GM12878 (cell line): Measurements from ENCODE around the gene CRYGD. TPM values are rescaled to one million over a fixed set of nuclear protein-coding genes. Genes with fewer than 3 reads are reported as not detected.

Experiments
- ATAC-seq: fragments of 200-7000 bp; cut with Tn5 transposase; 3 replicates; pipeline ENCODE4 v1.9.1; 2020; ENCODE audit warnings: mild to moderate bottlenecking, moderate library complexity
- BruUV-seq: library from RNA; stranded (reverse); fragments of 400-500 nt; replicated peaks from 2 replicates; lab custom pipeline; 2021; lab: Mats Ljungman, UMichigan
- CTCF ChIA-PET: fragments of 300-600 bp; sonication (Branson Sonifier 250); formaldehyde crosslinking; extraction: SDS; loops from one replicate; lab custom pipeline; 2021; ENCODE audit warnings: inconsistent platforms; lab: Yijun Ruan, JAX
- POLR2A ChIA-PET: fragments of 350-600 bp; formaldehyde crosslinking; extraction: SDS; loops from one replicate; lab custom pipeline; 2021; ENCODE audit warnings: inconsistent platforms; lab: Charles Lee
- RAD21 ChIA-PET: fragments of 300-600 bp; sonication (Branson Sonifier 250); formaldehyde crosslinking; loops from one replicate; lab custom pipeline; 2023; ENCODE audit warnings: antibody characterized with exemption; ENCODE audit not compliant: unreplicated experiment; lab: Charles Lee
- SMC1A ChIA-PET: fragments of 300-600 bp; sonication (Branson Sonifier 250); formaldehyde crosslinking; loops from one replicate; lab custom pipeline; 2023; ENCODE audit not compliant: unreplicated experiment, uncharacterized antibody; lab: Charles Lee
- DNase-seq: peaks from one replicate; pipeline ENCODE4 v3.0.0-alpha.2; 2011; ENCODE audit warnings: low read depth, low spot score
- FAIRE-seq: peaks from 3 replicates; lab custom pipeline; 2011; peaks lifted over from hg19 to GRCh38; lab: Jason Lieb, UNC
- H2AFZ ChIP-seq: 2 replicates; pipeline ENCODE4 v1.6.0; 2011; ENCODE audit warnings: low read depth, low read length, control low read depth; ENCODE audit not compliant: control insufficient read depth
- H3K27ac ChIP-seq: 2 replicates; pipeline ENCODE4 v1.5.1; 2011; ENCODE audit warnings: control low read depth; ENCODE audit not compliant: control insufficient read depth, insufficient read depth
- H3K27me3 ChIP-seq, 2 experiments: replicated peaks in 1 of 2; 2 replicates each; pipeline versions ENCODE4 v1.6.0 to v1.6.1; 2011; ENCODE audit warnings: low read length in 1 of 2; ENCODE audit not compliant: control insufficient read depth in 2 of 2, insufficient read depth in 2 of 2
- H3K36me3 ChIP-seq, 2 experiments: 2 replicates each; pipeline ENCODE4 v1.5.1; 2011; ENCODE audit warnings: low read length in 1 of 2; ENCODE audit not compliant: control insufficient read depth in 2 of 2, insufficient read depth in 2 of 2
- H3K4me1 ChIP-seq: 2 replicates; pipeline ENCODE4 v1.6.1; 2011; ENCODE audit warnings: mild to moderate bottlenecking, low read length, moderate library complexity, mixed read lengths; ENCODE audit not compliant: control insufficient read depth, insufficient read depth
- H3K4me2 ChIP-seq: 2 replicates; pipeline ENCODE4 v1.6.0; 2011; ENCODE audit warnings: control low read depth; ENCODE audit not compliant: control insufficient read depth, insufficient read depth
- H3K4me3 ChIP-seq: fragments of 200-600 bp; sonication (generic); 2 replicates; pipeline ENCODE4 v1.5.1; 2016
- H3K79me2 ChIP-seq: 2 replicates; pipeline ENCODE4 v1.6.0; 2011; ENCODE audit warnings: low read length; ENCODE audit not compliant: control insufficient read depth, insufficient read depth
- H3K9ac ChIP-seq: 2 replicates; pipeline ENCODE4 v1.8.0; 2011; ENCODE audit warnings: low read length, control low read depth, mixed read lengths; ENCODE audit not compliant: control insufficient read depth, insufficient read depth
- H3K9me3 ChIP-seq: replicated peaks from 3 replicates; pipeline ENCODE4 v1.5.1; 2011; ENCODE audit warnings: mild to moderate bottlenecking, low read length; ENCODE audit not compliant: control insufficient read depth, insufficient read depth
- H4K20me1 ChIP-seq: 2 replicates; pipeline ENCODE4 v1.6.0; 2011; ENCODE audit not compliant: control insufficient read depth, insufficient read depth
- HCFC1 ChIP-seq: fragments of 150-350 bp; IDR thresholded peaks from 2 replicates; pipeline ENCODE4 v1.6.1; 2014; ENCODE audit warnings: low read length
- TARDBP ChIP-seq: IDR thresholded peaks from 2 replicates; pipeline ENCODE4 v1.6.1; 2016; ENCODE audit warnings: borderline replicate concordance
- TCF3 ChIP-seq: IDR thresholded peaks from 2 replicates; pipeline ENCODE4 v1.6.1; 2012; ENCODE audit warnings: low read depth, mild to moderate bottlenecking, low read length, borderline replicate concordance; ENCODE audit not compliant: insufficient read depth
- in situ Hi-C: fragments of 300-500 bp; cut with MboI; formaldehyde crosslinking; loops from 9 replicates; pipeline ENCODE4 v1.14.3; 2018; ENCODE audit warnings: mixed read lengths
- intact Hi-C: fragments of 100-400 bp; cut with micrococcal nuclease; formaldehyde crosslinking; loops from one replicate; pipeline ENCODE4 v1.14.2; 2022; ENCODE audit not compliant: unreplicated experiment
- polyA plus RNA-seq, 11 experiments: library from polyadenylated mRNA; depleted of rRNA in 4 of 11; unstranded in 6 of 11; stranded (reverse) in 5 of 11; fragments of >200 nt; fragmentation: Nextera tagmentation in 4 of 11; fragmentation: Illumina TruSeq in 1 of 11; extraction: Ambion mirVana in 4 of 11; extraction: Trizol in 1 of 11; gene quantifications; 1 replicate in 1 of 11; 2 replicates in 10 of 11; pipeline versions ENCODE4 v1.2.1 to v1.2.3, GENCODE V29; 2011 to 2016; ENCODE audit warnings: inconsistent platforms in 2 of 11, missing spikeins in 2 of 11, low read depth in 1 of 11
- total RNA-seq, 4 experiments: library from RNA; depleted of rRNA in 3 of 4; stranded (reverse); fragments of >200 nt in 3 of 4; fragmentation: Illumina TruSeq in 1 of 4; extraction: Trizol in 1 of 4; gene quantifications; 2 replicates each; pipeline versions ENCODE4 v1.2.1 to v1.2.3, GENCODE V29; 2013 to 2021
- TF ChIP-seq, protein P1 (sequence below): IDR thresholded peaks from 2 replicates; pipeline ENCODE4 v1.6.1; 2012; ENCODE audit warnings: low read depth, low read length, improper control_type of control experiment
- TF ChIP-seq, protein P2 (sequence below): fragments of 450-650 bp; IDR thresholded peaks from 2 replicates; pipeline ENCODE4 v1.6.1; 2016; ENCODE audit warnings: mild to moderate bottlenecking, moderate library complexity, borderline replicate concordance

Gene CRYGD
- total and polyA plus RNA-seq, 10 of the 15 experiments (the other 5 are each of a cell fraction or from before 2014, with no cell fraction given): not detected

DNA sequence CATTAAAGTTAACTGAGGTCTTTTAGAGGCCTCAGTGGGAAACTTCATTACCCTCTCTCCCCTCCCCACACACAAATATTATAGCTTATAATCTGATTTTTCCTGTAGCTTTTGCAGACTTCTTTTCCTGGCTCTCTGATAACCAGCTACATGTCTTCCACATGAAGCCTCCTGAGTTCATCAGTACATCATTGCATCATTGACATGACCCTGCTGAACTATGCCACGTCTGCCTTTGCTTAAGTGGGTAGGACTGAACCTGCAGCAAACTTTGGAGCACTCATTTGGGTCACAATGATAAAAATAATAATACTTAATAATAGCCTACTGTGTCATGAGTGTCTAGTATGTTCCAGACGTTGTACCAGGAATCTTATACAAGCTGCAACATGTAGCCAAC, 32.1 kb upstream of the CRYGD start (continued):
- TF ChIP-seq, protein P1, sequence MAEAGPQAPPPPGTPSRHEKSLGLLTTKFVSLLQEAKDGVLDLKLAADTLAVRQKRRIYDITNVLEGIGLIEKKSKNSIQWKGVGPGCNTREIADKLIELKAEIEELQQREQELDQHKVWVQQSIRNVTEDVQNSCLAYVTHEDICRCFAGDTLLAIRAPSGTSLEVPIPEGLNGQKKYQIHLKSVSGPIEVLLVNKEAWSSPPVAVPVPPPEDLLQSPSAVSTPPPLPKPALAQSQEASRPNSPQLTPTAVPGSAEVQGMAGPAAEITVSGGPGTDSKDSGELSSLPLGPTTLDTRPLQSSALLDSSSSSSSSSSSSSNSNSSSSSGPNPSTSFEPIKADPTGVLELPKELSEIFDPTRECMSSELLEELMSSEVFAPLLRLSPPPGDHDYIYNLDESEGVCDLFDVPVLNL: no peak
- TF ChIP-seq HCFC1 (no peak), TCF3 (no peak)

DNA sequence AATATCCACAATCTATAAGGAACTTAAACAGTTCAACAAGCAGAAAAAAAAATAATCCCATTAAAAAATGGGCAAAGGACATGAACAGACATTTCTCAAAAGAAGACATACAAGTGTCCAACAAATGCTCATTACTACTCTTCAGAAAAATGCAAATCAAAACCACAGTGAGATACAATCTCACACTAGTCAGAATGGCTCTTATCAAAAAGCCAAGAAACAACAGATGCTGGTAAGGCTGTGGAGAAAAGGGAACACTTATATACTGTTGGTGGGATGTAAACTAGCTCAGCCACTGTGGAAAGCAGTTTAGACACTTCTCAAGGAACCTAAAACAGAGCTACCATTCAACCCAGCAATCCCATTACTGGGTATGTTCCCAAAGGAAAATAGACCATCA, 28.8 kb upstream of the CRYGD start:
- H2AFZ ChIP-seq: no peak overlapping the region
- no TSS peak for BruUV-seq
- no peaks in the 10 kb centered on the region for H3K9me3 ChIP-seq
- in situ Hi-C loops: no loop called here
- no peaks in the 10 kb centered on the region for H3K36me3 ChIP-seq
- H3K4me3 ChIP-seq: no peak overlapping the region
- intact Hi-C loops: no loop called here
- H3K4me2 ChIP-seq: no peak overlapping the region
- no peak overlapping the region for H3K27ac ChIP-seq
- no peak overlapping the region for H3K9ac ChIP-seq
- ChIA-PET RAD21 (interaction anchor here (0.6 kb wide), 1 partner anchor 824 kb away, joined by 3 read pairs; no protein-coding TSS in a partner anchor), SMC1A (interaction anchor here (0.7 kb wide), 1 partner anchor 229 kb away, joined by 3 read pairs; no protein-coding TSS in a partner anchor), CTCF (interaction anchor here (1.1 kb wide), 1 partner anchor 11 kb away, joined by 4 read pairs; no protein-coding TSS in a partner anchor), POLR2A (no interaction called here)
- H3K79me2 ChIP-seq: no peaks in the 10 kb centered on the region
- no peak for ATAC-seq
- no peaks in the 10 kb centered on the region for H4K20me1 ChIP-seq
- no peaks in the 10 kb centered on the region; a peak in 2 of 4 replicates for H3K27me3 ChIP-seq
- no peak for DNase-seq
- H3K4me1 ChIP-seq: no peaks in the 10 kb centered on the region
- FAIRE-seq: no peak
- TF ChIP-seq, protein P2, sequence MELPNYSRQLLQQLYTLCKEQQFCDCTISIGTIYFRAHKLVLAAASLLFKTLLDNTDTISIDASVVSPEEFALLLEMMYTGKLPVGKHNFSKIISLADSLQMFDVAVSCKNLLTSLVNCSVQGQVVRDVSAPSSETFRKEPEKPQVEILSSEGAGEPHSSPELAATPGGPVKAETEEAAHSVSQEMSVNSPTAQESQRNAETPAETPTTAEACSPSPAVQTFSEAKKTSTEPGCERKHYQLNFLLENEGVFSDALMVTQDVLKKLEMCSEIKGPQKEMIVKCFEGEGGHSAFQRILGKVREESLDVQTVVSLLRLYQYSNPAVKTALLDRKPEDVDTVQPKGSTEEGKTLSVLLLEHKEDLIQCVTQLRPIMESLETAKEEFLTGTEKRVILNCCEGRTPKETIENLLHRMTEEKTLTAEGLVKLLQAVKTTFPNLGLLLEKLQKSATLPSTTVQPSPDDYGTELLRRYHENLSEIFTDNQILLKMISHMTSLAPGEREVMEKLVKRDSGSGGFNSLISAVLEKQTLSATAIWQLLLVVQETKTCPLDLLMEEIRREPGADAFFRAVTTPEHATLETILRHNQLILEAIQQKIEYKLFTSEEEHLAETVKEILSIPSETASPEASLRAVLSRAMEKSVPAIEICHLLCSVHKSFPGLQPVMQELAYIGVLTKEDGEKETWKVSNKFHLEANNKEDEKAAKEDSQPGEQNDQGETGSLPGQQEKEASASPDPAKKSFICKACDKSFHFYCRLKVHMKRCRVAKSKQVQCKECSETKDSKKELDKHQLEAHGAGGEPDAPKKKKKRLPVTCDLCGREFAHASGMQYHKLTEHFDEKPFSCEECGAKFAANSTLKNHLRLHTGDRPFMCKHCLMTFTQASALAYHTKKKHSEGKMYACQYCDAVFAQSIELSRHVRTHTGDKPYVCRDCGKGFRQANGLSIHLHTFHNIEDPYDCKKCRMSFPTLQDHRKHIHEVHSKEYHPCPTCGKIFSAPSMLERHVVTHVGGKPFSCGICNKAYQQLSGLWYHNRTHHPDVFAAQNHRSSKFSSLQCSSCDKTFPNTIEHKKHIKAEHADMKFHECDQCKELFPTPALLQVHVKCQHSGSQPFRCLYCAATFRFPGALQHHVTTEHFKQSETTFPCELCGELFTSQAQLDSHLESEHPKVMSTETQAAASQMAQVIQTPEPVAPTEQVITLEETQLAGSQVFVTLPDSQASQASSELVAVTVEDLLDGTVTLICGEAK: no peak
- TF ChIP-seq TARDBP: no peak
